Measurements from ENCODE around the gene ABHD17A. TPM values are rescaled to one million over a fixed set of nuclear protein-coding genes. Genes with fewer than 3 reads are reported as not detected.

ABHD17A gene
- total and polyA plus RNA-seq, 9 of the 15 experiments (the other 6 are each of a cell fraction or from before 2014, with no cell fraction given), result 0.04 to 135 (median 21.8) TPM; not detected in 1

DNA sequence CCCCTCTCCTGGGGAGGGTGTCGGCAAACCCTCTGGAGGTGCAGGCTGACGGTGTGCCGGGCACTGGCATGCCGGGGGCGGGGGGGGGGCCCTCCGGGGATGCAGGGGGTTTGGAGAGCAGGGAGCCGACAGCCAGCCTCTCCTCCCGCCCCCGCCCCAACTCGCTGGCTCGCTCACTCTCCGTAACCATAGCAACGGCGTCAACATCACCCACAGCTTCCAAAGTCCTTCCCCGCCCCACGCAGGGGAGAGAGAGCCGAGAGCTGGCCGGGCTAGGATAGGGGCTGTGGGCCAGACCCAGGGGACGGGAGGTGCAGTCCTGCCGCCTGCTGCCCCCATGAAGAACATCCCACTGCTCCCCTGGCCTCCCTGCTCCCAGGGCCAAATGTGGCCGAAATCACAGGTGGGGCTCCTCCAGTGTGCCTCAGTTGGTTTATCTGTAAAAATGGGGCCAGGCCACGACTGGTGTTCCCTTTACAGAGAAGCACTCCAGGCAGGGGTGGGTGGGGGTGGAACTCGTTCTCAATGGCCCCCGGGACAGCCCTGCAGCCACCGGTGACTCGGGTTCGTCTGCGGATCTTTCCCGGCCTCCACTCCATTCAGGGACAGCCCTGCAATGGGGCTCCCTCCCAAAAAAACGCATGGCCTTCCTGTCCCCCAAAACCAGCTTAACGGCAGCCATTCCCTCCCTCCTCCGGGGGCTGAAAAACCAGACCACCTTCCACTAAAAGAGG lies 25.1 kb downstream of the ABHD17A start (continued):
- TF ChIP-seq, protein P1, sequence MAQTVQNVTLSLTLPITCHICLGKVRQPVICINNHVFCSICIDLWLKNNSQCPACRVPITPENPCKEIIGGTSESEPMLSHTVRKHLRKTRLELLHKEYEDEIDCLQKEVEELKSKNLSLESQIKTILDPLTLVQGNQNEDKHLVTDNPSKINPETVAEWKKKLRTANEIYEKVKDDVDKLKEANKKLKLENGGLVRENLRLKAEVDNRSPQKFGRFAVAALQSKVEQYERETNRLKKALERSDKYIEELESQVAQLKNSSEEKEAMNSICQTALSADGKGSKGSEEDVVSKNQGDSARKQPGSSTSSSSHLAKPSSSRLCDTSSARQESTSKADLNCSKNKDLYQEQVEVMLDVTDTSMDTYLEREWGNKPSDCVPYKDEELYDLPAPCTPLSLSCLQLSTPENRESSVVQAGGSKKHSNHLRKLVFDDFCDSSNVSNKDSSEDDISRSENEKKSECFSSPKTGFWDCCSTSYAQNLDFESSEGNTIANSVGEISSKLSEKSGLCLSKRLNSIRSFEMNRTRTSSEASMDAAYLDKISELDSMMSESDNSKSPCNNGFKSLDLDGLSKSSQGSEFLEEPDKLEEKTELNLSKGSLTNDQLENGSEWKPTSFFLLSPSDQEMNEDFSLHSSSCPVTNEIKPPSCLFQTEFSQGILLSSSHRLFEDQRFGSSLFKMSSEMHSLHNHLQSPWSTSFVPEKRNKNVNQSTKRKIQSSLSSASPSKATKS (CRISPR knock-in tag; IDR thresholded peaks at IDR 0.05), result no peak
- TF ChIP-seq MEIS2 (IDR thresholded peaks at IDR 0.05; ENCODE audit: partially characterized antibody) (no peak), TAF7 (tag; IDR thresholded peaks at IDR 0.05) (no peak), SAP30 (IDR thresholded peaks at IDR 0.05; ENCODE audit: borderline replicate concordance, insufficient read depth, low read depth, low read length, poor library complexity, severe bottlenecking) (peak; percentile 3), RBBP5 (IDR thresholded peaks at IDR 0.05; ENCODE audit: borderline replicate concordance, insufficient read depth, low read length, poor library complexity, severe bottlenecking) (peak; percentile 32), NEUROD1 (IDR thresholded peaks at IDR 0.05; ENCODE audit: borderline replicate concordance, low read depth, low read length, partially characterized antibody) (peak; percentile 59), NFIC (IDR thresholded peaks at IDR 0.05) (no peak), BCL6 (CRISPR knock-in tag; IDR thresholded peaks at IDR 0.05) (no peak), TBP (optimal IDR thresholded peaks at IDR 0.05; ENCODE audit: low read depth, low read length) (peak; percentile 23), CC2D1A (IDR thresholded peaks at IDR 0.05) (no peak), RFX1 (IDR thresholded peaks at IDR 0.05) (peak; percentile 99), SREBF2 (CRISPR knock-in tag; IDR thresholded peaks at IDR 0.05) (no peak), ZBTB7A (IDR thresholded peaks at IDR 0.05; ENCODE audit: borderline replicate concordance, control insufficient read depth, low read depth, low read length) (peak; percentile 23; the same call in 1 of the 2 replicates)
- TF ChIP-seq, protein P2, sequence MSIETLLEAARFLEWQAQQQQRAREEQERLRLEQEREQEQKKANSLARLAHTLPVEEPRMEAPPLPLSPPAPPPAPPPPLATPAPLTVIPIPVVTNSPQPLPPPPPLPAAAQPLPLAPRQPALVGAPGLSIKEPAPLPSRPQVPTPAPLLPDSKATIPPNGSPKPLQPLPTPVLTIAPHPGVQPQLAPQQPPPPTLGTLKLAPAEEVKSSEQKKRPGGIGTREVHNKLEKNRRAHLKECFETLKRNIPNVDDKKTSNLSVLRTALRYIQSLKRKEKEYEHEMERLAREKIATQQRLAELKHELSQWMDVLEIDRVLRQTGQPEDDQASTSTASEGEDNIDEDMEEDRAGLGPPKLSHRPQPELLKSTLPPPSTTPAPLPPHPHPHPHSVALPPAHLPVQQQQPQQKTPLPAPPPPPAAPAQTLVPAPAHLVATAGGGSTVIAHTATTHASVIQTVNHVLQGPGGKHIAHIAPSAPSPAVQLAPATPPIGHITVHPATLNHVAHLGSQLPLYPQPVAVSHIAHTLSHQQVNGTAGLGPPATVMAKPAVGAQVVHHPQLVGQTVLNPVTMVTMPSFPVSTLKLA (conservative IDR thresholded peaks at IDR 0.05), result peak; percentile 31 to 64; a peak in 2 of 4 replicates
- TF ChIP-seq, protein P3, sequence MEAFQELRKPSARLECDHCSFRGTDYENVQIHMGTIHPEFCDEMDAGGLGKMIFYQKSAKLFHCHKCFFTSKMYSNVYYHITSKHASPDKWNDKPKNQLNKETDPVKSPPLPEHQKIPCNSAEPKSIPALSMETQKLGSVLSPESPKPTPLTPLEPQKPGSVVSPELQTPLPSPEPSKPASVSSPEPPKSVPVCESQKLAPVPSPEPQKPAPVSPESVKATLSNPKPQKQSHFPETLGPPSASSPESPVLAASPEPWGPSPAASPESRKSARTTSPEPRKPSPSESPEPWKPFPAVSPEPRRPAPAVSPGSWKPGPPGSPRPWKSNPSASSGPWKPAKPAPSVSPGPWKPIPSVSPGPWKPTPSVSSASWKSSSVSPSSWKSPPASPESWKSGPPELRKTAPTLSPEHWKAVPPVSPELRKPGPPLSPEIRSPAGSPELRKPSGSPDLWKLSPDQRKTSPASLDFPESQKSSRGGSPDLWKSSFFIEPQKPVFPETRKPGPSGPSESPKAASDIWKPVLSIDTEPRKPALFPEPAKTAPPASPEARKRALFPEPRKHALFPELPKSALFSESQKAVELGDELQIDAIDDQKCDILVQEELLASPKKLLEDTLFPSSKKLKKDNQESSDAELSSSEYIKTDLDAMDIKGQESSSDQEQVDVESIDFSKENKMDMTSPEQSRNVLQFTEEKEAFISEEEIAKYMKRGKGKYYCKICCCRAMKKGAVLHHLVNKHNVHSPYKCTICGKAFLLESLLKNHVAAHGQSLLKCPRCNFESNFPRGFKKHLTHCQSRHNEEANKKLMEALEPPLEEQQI (IDR thresholded peaks at IDR 0.05), result no peak
- TF ChIP-seq, protein P4, sequence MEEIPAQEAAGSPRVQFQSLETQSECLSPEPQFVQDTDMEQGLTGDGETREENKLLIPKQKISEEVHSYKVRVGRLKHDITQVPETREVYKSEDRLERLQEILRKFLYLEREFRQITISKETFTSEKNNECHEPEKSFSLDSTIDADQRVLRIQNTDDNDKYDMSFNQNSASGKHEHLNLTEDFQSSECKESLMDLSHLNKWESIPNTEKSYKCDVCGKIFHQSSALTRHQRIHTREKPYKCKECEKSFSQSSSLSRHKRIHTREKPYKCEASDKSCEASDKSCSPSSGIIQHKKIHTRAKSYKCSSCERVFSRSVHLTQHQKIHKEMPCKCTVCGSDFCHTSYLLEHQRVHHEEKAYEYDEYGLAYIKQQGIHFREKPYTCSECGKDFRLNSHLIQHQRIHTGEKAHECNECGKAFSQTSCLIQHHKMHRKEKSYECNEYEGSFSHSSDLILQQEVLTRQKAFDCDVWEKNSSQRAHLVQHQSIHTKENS (CRISPR knock-in tag; IDR thresholded peaks at IDR 0.05), result no peak

All from K562 (cell line).